Heart left ventricle (tissue), 16 donors: ENCODE results near the gene KLF4. TPM values are rescaled to one million over a fixed set of nuclear protein-coding genes. Genes with fewer than 3 reads are reported as not detected.

Experiments used
- ATAC-seq, 4 donors: fragments of 200-7000 bp; cut with Tn5 transposase; one replicate each; pipeline ENCODE4 v1.9.1; 2020 to 2022; ENCODE audit warnings: moderate library complexity in 4 of 4, mild to moderate bottlenecking in 3 of 4, moderate number of reproducible peaks in 1 of 4
- DNase-seq, 5 donors: peaks; one replicate each; pipeline ENCODE4 v3.0.0-alpha.2; 2020
- H3K27ac ChIP-seq, 12 donors: fragments of 200-600 bp; sonication (generic) in 4 of 12; one replicate each; pipeline versions ENCODE4 v1.5.0 to v1.8.0; 2016 to 2022; ENCODE audit warnings: mild to moderate bottlenecking in 2 of 12
- H3K27me3 ChIP-seq, 9 donors: fragments of 200-600 bp; sonication (generic) in 2 of 9; one replicate each; pipeline versions ENCODE4 v1.5.1 to v1.8.0; 2016 to 2022; ENCODE audit warnings: mild to moderate bottlenecking in 3 of 9
- H3K36me3 ChIP-seq, 9 donors: fragments of 200-600 bp; sonication (generic) in 2 of 9; one replicate each; pipeline versions ENCODE4 v1.5.0 to v1.8.0; 2018 to 2022; ENCODE audit warnings: mild to moderate bottlenecking in 2 of 9
- H3K4me1 ChIP-seq, 12 donors: fragments of 200-600 bp; sonication (generic) in 4 of 12; one replicate each; pipeline versions ENCODE4 v1.5.0 to v1.8.0; 2016 to 2022; ENCODE audit warnings: mild to moderate bottlenecking in 3 of 12
- H3K4me3 ChIP-seq, 12 donors: fragments of 200-600 bp; sonication (generic) in 4 of 12; one replicate each; pipeline versions ENCODE4 v1.5.0 to v1.8.0; 2017 to 2022; ENCODE audit warnings: mild to moderate bottlenecking in 9 of 12, moderate library complexity in 4 of 12
- H3K9me3 ChIP-seq, 12 donors: fragments of 200-600 bp; sonication (generic) in 4 of 12; one replicate each; pipeline versions ENCODE4 v1.5.0 to v1.8.0; 2016 to 2022; ENCODE audit warnings: mild to moderate bottlenecking in 1 of 12
- POLR2A ChIP-seq, 2 donors: fragments of 450-650 bp; IDR thresholded peaks; one replicate each; pipeline ENCODE4 v1.6.1; 2017; ENCODE audit warnings: antibody characterized with exemption in 2 of 2, mild to moderate bottlenecking in 2 of 2, moderate library complexity in 2 of 2
- WGBS, 4 donors: extraction: QIAGEN DNeasy Blood & Tissue Kit in 2 of 4; methylation state at CpG; one replicate each; pipeline versions ENCODE4 v1.1.5 to v1.1.7; 2013 to 2018; 5-methylcytosine and 5-hydroxymethylcytosine counted together
- intact Hi-C, 10 donors: fragments of 100-400 bp; cut with DNase I; formaldehyde crosslinking; loops; one replicate each; pipeline versions ENCODE4 v1.11.1 to v1.14.2; 2022
- polyA plus RNA-seq, 2 donors: library from polyadenylated mRNA; stranded (reverse); fragments of 200-250 nt; gene quantifications; one replicate each; pipeline ENCODE4 v1.2.3, GENCODE V29; 2013
- total RNA-seq, 9 donors: library from RNA; depleted of rRNA in 2 of 9; stranded (reverse); fragments of >200 nt in 2 of 9; fragmentation: NEBNext Ultra II Directional in 3 of 9; extraction: Animal tissue kit (Norgen Biotek cat#: 25700) in 3 of 9; gene quantifications; one replicate each; pipeline versions ENCODE4 v1.1.0 to v1.2.4, GENCODE V29; 2016 to 2023
- TF ChIP-seq, protein P1 (sequence below), 12 donors: fragments of 200-600 bp; sonication (generic) in 4 of 12; IDR thresholded peaks; one replicate each; pipeline versions ENCODE4 v1.5.0 to v1.8.0; 2018 to 2022; ENCODE audit warnings: antibody characterized with exemption in 12 of 12, mild to moderate bottlenecking in 5 of 12
- donor health status: ischemic (EF 13 %, LVEDD 7.1; RV severe dilation, severe dysfunction).
- donor health status: healthy with polysubstance abuse.
- donor health status: DM: no; HTN: yes; CAD: no.
- donor health status: DM: no; HTN: no; CAD: no.
- donor health status: ischemic (EF 25% LVEDD 6.9; RV normal size, moderate dysfunction).
- donor health status: ischemic (EF 25% LVEDD 5.7; RV mildly dilated, moderate dysfunction).
- donor health status: healthy.
- donor health status: DM: yes; HTN: yes; CAD: no.
- donor health status: ischemic (EF 35%, LVEDD 5.7; RV mildly dilated, moderate dysfunction).
- donor health status: nonischemic (EF 11% LVEDD 7.7; RV severe dilation, severe dysfunction).
- donor health status: DM: yes; HTN: yes; CAD: no.
- donor health status: PGD.
- donor health status: ischemic (EF 29% LVEDD 5.4; RV normal size, mild dysfunction).
- donor health status: nonischemic (EF 23%, LVEDD 6.1; RV moderate dilation, normal function).

Gene KLF4
- total and polyA plus RNA-seq, 11 donors: 9.9 to 63.3 (median 21.3) TPM

DNA sequence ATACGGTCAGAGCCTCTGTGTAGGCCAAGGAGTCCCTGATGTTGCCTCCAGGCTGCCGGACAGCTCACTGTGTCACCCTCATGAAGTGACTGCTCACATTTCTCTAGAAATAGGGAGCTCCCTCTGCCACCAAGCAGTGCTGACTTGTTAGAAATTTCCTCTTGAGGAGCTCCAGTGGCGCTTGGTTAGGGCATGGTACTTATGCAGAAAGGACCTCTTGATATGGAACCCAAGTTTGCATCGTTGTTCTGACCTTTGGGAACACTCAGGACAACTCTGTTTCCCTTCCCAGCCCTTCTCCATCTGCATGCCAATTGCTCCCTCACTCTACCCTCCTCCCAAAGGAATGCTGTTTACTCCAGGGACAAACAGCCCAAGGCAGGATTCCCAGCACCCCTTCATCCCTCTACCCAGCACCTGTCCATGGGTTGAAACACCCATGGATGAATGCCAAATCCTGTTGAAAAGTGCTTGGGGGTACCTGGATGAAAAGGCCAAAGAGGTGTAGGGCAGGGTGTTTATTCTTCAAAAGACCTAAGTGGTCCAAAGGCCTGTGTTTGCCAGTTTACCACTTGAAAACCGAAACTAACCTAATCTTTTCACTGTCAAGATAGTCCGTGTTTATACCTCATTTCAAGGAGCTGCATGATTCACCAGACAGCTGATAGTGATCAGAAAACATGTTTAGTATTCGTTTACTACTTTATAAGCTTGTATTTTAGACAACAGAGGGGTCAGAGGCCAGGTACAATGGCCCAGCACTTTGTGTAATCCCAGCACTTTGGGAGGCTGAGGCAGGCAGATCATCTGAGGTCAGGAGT is 51.1 kb downstream of the KLF4 start:
- H3K27me3 ChIP-seq: no peaks in the 10 kb centered on the region
- ATAC-seq: no peak
- no peaks in the 10 kb centered on the region for H3K9me3 ChIP-seq
- intact Hi-C loops: no loop called here
- DNase-seq: no peak
- no peak overlapping the region for H3K4me3 ChIP-seq
- H3K36me3 ChIP-seq: no peaks in the 10 kb centered on the region
- no peaks in the 10 kb centered on the region for H3K4me1 ChIP-seq
- no peak for TF ChIP-seq POLR2A (IDR thresholded peaks at IDR 0.05)
- TF ChIP-seq, protein P1, sequence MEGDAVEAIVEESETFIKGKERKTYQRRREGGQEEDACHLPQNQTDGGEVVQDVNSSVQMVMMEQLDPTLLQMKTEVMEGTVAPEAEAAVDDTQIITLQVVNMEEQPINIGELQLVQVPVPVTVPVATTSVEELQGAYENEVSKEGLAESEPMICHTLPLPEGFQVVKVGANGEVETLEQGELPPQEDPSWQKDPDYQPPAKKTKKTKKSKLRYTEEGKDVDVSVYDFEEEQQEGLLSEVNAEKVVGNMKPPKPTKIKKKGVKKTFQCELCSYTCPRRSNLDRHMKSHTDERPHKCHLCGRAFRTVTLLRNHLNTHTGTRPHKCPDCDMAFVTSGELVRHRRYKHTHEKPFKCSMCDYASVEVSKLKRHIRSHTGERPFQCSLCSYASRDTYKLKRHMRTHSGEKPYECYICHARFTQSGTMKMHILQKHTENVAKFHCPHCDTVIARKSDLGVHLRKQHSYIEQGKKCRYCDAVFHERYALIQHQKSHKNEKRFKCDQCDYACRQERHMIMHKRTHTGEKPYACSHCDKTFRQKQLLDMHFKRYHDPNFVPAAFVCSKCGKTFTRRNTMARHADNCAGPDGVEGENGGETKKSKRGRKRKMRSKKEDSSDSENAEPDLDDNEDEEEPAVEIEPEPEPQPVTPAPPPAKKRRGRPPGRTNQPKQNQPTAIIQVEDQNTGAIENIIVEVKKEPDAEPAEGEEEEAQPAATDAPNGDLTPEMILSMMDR (IDR thresholded peaks at IDR 0.05): no peak
- WGBS, 4 donors: 60 to 64% (median 62%) methylated on average over 7 of the region's 7 CpGs
- H3K27ac ChIP-seq: no peak overlapping the region

DNA sequence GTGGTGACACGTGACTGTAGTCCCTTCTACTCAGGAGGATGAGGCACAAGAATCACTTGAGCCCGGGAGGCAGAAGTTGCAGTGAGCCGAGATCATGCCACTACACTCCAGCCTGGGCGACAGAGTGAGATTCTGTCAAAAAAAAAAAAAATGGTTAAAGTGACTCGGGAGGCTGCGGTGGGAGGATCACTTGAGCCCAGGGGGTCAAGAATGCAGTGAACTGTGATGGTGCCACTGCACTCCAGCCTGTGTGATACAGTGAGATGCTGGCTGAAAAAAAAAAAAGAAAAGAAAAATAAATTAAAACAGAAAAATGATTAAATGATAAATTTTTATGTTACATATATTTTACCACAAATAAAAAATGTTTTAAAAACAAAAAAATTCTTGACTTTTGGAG is 51.9 kb downstream of the KLF4 start:
- TF ChIP-seq, protein P1 (IDR thresholded peaks at IDR 0.05): no peak
- no peak for TF ChIP-seq POLR2A (IDR thresholded peaks at IDR 0.05)
- H3K27me3 ChIP-seq: no peaks in the 10 kb centered on the region
- DNase-seq (no peak), ATAC-seq (no peak)
- H3K27ac ChIP-seq: no peak overlapping the region
- H3K4me1 ChIP-seq: no peaks in the 10 kb centered on the region
- intact Hi-C loops: no loop called here
- H3K9me3 ChIP-seq: no peaks in the 10 kb centered on the region
- no peaks in the 10 kb centered on the region for H3K36me3 ChIP-seq
- WGBS, 4 donors: 78 to 87% (median 83%) methylated on average over 6 of the region's 6 CpGs
- no peak overlapping the region for H3K4me3 ChIP-seq

DNA sequence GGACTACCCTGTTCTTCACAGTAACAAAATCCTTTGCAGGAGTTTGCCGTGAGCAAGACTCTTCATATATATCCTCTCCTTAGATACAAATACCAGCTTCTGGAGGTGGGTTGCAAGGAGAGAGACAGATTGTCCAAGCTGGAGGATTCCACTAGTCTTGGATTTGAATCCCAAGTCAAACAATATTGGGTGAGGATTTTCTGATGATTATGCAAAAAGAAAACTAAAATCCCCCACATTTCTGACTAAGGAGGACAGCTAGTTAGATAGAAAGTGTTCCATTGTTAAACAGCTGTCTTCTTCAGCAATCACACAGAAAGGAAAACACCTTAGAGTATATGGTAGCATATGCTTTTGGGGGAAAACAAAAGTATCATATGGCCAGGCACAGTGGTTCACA is 54.2 kb downstream of the KLF4 start:
- Histone ChIP-seq H3K4me3 (no peak overlapping the region), H3K36me3 (no peaks in the 10 kb centered on the region), H3K27ac (no peak overlapping the region), H3K27me3 (no peaks in the 10 kb centered on the region), H3K4me1 (no peaks in the 10 kb centered on the region), H3K9me3 (no peaks in the 10 kb centered on the region)
- WGBS, 4 donors: 82 to 100% (median 92%) methylated on average over 1 of the region's 1 CpG
- TF ChIP-seq, protein P1 (IDR thresholded peaks at IDR 0.05): no peak
- no peak for TF ChIP-seq POLR2A (IDR thresholded peaks at IDR 0.05)
- intact Hi-C loops: no loop called here
- DNase-seq (no peak), ATAC-seq (no peak)

Other genes starting within 250 kb of the KLF4 start
- gene RAD23B, start 206.5 kb downstream of the KLF4 start, total RNA-seq: 100 to 1,000 TPM in 6 of 9 donors, 10 to 100 TPM in 3; 84.4 to 144 (median 105) TPM
- gene RAD23B, start 206.5 kb downstream of the KLF4 start, polyA plus RNA-seq: 100 to 1,000 TPM in 1 of 2 donors, 10 to 100 TPM in 1; 39.8 to 111 TPM